Cardiac fibroblast (primary cell): ENCODE measurements around the gene GRM6.

Experiments used
- DNase-seq, 2 donors: peaks; one replicate each; pipeline versions ENCODE4 v3.0.0 to v3.0.0-alpha.2; 2010; ENCODE audit warnings: low read depth in 2 of 2
- H3K4me3 ChIP-seq, 2 donors: replicated peaks in 1 of 2; 1 replicate in 1 of 2; 2 replicates in 1 of 2; pipeline ENCODE4 v1.5.1; 2011; ENCODE audit warnings: low read depth in 2 of 2, low read length in 2 of 2, mild to moderate bottlenecking in 2 of 2, moderate library complexity in 1 of 2
- TF ChIP-seq, protein P1 (sequence below): IDR thresholded peaks from one replicate; pipeline ENCODE4 v1.5.1; 2011; ENCODE audit warnings: low read depth, mild to moderate bottlenecking, low read length, inconsistent platforms

The GRM6 gene

DNA sequence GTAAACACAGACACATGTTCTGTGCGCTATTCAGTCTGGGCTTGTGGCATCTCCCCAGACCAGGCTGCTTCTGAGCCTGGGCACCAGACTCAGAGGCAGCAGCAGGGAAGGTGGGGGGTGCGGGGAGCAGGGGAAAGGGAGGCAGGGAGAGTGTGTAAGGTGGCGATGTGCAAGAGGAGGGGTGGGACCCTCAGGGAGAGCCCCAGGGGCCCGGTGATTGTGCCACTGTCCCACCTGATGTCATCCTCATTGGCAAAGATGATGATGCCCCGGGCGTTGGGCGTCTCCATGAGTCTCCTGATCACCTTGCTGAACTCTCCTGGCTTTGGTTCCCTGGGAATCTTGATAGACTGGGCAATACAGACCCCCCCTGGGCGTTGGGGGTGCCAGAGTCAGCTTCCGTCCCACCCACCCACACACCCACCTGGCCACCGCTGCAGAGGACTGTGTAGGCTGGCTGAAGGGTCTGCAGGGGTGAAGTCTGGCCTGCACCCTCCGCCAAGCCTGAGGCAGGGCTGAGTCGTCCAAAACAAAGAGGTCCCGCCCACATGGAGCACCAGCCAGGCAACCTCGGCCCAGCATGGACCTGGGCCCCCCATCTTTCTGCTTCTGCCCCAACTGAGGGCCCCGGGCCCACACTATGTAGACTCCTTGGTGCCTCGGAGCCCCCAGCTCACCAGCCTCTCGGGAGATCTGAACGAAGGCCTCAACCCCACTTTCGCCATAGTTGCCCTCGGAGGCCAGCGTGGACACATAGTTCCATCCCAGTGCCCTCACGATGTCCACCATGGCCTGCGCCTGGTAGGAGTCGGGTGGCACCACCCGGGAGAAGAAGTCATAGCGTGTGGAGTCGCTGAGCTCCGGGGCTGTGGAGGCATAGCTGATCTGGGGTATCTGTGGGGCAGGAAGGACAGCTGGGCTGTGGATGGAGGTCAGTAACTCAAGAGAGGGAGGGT is 3.7 kb downstream of the GRM6 start:
- H3K4me3 ChIP-seq: no peak overlapping the region
- TF ChIP-seq, protein P1, sequence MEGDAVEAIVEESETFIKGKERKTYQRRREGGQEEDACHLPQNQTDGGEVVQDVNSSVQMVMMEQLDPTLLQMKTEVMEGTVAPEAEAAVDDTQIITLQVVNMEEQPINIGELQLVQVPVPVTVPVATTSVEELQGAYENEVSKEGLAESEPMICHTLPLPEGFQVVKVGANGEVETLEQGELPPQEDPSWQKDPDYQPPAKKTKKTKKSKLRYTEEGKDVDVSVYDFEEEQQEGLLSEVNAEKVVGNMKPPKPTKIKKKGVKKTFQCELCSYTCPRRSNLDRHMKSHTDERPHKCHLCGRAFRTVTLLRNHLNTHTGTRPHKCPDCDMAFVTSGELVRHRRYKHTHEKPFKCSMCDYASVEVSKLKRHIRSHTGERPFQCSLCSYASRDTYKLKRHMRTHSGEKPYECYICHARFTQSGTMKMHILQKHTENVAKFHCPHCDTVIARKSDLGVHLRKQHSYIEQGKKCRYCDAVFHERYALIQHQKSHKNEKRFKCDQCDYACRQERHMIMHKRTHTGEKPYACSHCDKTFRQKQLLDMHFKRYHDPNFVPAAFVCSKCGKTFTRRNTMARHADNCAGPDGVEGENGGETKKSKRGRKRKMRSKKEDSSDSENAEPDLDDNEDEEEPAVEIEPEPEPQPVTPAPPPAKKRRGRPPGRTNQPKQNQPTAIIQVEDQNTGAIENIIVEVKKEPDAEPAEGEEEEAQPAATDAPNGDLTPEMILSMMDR: no peak

DNA sequence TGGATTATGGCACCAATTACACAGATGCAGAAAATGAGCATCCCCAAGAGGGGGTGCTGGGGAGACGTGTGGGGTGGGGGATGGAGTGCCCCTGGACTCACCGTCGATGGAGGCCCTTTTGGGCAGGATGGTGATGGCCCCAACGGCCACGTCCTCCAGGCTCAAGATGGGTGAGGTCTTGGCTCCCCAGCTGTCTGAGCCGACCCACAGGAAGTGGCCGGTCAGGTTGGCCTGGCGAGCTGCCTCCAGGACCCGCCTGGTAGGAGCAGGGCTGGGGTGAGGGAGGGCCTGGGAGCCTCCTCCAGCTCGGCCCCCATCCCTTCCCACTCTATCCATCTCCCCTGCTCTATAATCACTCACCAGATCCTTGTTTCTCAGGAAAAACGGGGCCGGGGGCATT is 4.6 kb downstream of the GRM6 start:
- H3K4me3 ChIP-seq: no peak overlapping the region
- no peak for DNase-seq
- TF ChIP-seq, protein P1: no peak

More for the DNA sequence above, 3.7 kb downstream of the GRM6 start:
- no peak for DNase-seq

DNA sequence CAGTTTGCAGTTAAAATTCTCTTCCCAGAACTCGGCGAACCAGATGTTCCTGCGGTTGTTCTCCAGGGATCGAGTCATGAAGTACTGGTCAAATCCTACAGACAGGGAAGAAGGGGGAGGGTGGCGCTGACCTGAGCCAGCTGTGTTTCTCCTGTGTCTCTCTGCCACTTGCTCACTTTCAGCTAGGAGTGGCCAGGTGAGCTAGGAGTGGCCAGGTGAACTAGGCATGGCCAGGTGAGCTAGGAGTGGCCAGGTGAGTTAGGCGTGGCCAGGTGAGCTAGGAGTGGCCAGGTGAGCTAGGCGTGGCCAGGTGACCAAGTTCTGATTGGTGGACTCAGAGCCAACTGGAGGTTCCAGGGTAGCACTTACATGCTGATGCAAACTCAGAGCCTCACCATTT is 5.8 kb downstream of the GRM6 start:
- TF ChIP-seq, protein P1: no peak
- no peak for DNase-seq
- H3K4me3 ChIP-seq: no peak overlapping the region

DNA sequence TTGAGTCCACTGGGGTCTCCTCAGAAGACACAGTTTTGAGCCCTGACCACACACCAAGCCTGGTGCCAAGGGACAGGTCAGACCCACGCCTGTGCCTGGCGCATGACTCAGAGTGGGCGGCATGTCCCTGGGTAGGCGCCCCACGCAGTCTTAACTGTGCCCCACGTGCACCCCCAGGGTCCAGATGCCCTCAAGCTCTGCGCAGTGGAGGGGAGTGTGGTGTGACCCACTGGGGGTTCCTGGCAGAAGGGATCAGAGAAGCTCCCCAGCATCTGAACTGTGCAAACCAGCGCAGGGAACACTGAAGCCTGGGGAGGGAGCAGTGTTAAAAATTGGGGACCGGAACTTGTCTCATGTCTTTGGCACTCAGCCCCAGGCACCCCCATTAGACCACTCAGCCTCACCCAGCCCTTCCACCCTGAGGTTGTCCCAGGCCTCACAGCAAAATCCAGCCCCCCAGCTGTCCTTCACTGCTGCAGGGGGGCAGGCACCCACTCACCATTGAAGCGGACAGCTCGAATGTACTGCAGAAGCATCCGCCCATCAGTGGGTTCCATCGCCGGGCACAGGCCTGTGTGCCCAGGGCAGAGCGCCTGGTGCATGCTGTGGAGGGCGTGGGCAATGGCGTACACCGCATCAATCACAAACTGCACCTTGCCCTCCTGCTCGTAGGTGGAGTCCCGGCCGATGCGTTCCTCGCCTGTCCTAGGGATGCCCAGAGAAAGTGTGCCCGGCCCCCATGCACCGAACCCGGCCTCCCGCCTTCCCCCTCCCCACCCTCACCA is 6.5 kb downstream of the GRM6 start:
- DNase-seq: no peak
- no peak overlapping the region for H3K4me3 ChIP-seq
- TF ChIP-seq, protein P1: no peak

DNA sequence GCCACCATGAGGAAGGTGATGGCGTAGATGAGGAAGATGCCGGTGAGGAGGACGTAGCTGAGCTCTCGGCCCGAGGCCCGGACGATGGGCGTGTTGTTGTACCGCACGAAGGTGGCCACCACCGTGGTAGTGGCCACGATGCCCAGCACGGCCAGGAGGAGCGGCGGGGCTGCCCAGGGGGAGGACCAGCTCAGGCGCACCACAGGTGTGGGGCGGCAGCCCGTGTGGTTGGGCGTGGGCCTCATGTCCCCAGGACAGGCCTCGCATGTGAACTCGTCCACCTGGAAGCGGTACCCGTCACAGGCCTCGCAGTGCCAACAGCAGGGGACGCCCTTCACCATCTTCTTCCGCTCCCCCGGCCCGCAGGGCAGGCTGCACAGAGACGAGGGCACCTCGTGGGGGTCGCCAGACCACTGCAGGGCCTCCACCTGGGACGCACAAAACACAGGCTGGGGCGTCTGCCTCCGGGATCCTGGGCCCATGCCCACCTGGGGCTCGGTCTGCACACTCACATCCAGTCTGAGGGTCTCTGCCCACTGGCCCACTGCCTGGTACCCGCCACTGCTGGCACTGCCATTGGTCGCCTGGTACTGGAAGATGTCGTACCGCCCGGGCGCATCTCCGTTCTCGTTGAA is 8.7 kb downstream of the GRM6 start:
- no peak for DNase-seq
- TF ChIP-seq, protein P1: no peak
- no peak overlapping the region for H3K4me3 ChIP-seq

DNA sequence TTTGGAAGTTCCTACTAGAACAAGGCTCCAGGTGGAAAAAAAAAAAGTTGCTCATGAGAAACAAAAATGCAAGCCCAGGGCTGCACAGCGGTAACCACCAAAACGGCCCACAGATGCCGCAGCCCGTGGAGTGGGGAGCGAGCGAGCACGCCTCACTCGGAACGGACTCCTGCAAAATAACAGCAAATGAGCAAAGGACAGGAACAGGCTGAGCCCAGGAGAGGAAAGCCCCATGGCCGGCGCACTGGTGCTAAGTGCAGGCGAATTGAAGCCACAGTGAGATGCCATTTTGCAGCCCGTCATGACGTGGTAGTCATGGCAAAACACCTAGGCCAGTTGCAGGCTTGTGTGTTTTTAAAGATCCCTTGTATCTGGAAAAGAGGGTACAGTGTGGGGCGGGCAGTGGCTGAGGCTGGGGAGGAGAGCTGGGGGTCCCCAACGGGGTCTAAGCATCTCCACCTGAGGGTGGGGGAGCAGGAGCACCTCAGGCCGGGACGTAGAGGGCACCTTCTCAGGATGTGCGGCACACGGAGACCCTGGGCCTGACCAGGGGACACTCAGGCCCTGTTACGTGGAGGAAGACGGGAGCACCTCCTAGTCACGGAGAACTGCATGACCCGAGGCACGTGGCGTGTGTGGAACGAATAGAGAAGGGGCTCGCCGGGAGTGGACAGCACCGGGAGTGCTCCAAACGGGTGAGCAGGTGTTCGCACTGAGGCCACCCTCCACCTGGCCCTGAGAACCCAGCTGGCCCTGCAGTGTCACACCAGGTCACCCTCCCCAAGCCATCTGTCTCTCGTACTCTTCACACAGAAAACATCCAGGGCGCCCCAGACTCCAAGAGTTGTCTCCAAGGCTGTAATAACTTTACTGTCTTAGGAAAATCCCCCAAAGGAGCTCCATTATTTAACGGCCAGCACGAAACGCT is 10.7 kb downstream of the GRM6 start:
- no peak for DNase-seq
- TF ChIP-seq, protein P1: no peak
- no peak overlapping the region for H3K4me3 ChIP-seq
